Activated naive CD4-positive, alpha-beta T cell treated with anti-CD3 and anti-CD28 coated beads, Interleukin-2, amount 10 ng/mL, durations not matched to agents 7 days and 5 days (primary cell): ENCODE results near the gene CAMTA1.

Experiments used
- CTCF ChIA-PET: fragments of 350-600 bp; sonication (Branson Sonifier 250); formaldehyde crosslinking; loops from one replicate; lab custom pipeline; 2021; ENCODE audit warnings: antibody characterized with exemption; lab: Charles Lee
- DNase-seq: peaks from one replicate; pipeline ENCODE4 v3.0.0-alpha.2; 2020
- H3K27ac Mint-ChIP-seq: one replicate; pipeline ENCODE4 v1.8.0; 2021; ENCODE audit warnings: mild to moderate bottlenecking, moderate library complexity, mixed read lengths
- H3K27me3 Mint-ChIP-seq: one replicate; pipeline ENCODE4 v1.8.0; 2021; ENCODE audit warnings: mild to moderate bottlenecking, mixed read lengths
- H3K36me3 Mint-ChIP-seq: one replicate; pipeline ENCODE4 v1.8.0; 2021; ENCODE audit warnings: mixed read lengths
- H3K4me1 Mint-ChIP-seq: one replicate; pipeline ENCODE4 v1.8.0; 2021; ENCODE audit warnings: mixed read lengths
- H3K4me3 Mint-ChIP-seq: one replicate; pipeline ENCODE4 v1.8.0; 2021; ENCODE audit warnings: mild to moderate bottlenecking, moderate library complexity, mixed read lengths
- H3K9me3 Mint-ChIP-seq: one replicate; pipeline ENCODE4 v1.8.0; 2021; ENCODE audit warnings: mixed read lengths

Gene CAMTA1

GRCh38 chr1:7094086-7094485, 308.8 kb downstream of the CAMTA1 start:
- Mint-ChIP-seq H3K4me3 (no peak overlapping the region), H3K4me1 (no peaks in the 10 kb centered on the region), H3K27ac (no peak overlapping the region), H3K27me3 (peaks cover 3% of the 10 kb centered on the region), H3K9me3 (no peaks in the 10 kb centered on the region), H3K36me3 (no peaks in the 10 kb centered on the region)
- DNase-seq = no peak
- CTCF ChIA-PET = no interaction called here

DNA sequence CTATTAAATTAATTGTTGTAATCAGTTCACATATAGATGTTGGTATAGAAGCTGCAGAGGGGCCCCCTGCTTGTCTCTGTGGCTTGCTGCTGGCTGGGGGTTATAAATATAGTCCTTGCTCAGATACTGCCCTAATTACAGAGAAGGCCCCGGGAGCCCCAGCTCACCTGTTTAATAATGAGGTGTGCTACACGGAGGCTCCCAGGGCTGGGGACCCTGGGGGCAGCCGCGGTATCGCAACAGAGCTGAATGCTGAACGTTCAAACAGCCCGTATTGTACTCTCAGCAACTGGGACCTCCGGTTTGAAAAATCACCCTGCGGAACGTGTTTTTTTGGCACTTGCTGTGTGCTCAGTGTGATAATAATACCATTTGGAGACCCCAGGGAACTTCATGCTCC, 309.3 kb downstream of the CAMTA1 start:
- no peak for DNase-seq
- H3K27me3 Mint-ChIP-seq = peaks cover 3% of the 10 kb centered on the region
- H3K9me3 Mint-ChIP-seq = no peaks in the 10 kb centered on the region
- H3K4me3 Mint-ChIP-seq = no peak overlapping the region
- CTCF ChIA-PET = no interaction called here
- H3K27ac Mint-ChIP-seq = no peak overlapping the region
- no peaks in the 10 kb centered on the region for H3K36me3 Mint-ChIP-seq
- no peaks in the 10 kb centered on the region for H3K4me1 Mint-ChIP-seq

GRCh38 chr1:7095343-7095964, 310.2 kb downstream of the CAMTA1 start:
- Mint-ChIP-seq H3K4me3 (no peak overlapping the region), H3K36me3 (no peaks in the 10 kb centered on the region), H3K27me3 (no peaks in the 10 kb centered on the region), H3K4me1 (no peaks in the 10 kb centered on the region), H3K27ac (no peak overlapping the region), H3K9me3 (no peaks in the 10 kb centered on the region)
- CTCF ChIA-PET = no interaction called here
- DNase-seq = no peak

DNA sequence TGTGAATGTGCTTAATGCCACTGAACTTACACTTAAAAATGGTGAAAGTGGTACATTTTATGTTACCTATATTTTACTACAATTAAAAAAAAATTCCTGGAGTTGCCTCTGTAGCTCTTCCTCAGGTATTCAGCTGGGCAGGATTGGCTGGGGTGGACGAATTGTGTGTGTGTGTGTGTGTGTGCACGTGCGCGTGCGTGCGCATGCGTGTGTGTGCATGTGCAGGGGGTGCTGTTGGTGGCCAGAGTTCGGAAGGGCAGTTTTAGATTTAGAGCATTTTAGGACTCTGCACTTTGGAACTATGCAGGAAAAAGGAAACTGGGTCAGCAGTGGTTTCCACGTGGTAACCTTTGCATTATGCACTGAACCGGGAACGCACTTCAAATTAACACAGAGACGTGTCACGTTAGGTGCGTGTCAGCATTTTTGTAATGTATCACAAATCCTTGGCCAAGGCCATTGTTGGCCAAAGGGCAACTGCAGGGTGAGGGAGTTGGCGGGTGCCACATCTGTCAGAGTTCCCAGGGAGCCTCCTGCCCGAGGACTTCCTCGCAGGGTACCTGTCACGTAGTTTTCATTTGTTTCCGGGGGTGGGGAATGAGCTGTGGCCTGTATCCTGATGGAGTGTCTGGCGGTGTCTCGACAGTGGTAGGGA, 312.8 kb downstream of the CAMTA1 start:
- Mint-ChIP-seq H3K27me3 (no peaks in the 10 kb centered on the region), H3K9me3 (peaks cover 5% of the 10 kb centered on the region), H3K36me3 (no peaks in the 10 kb centered on the region), H3K4me3 (no peak overlapping the region), H3K4me1 (no peaks in the 10 kb centered on the region), H3K27ac (no peak overlapping the region)
- CTCF ChIA-PET = no interaction called here
- DNase-seq = no peak

GRCh38 chr1:7098641-7099040, 313.4 kb downstream of the CAMTA1 start:
- Mint-ChIP-seq H3K36me3 (no peaks in the 10 kb centered on the region), H3K4me3 (no peak overlapping the region), H3K27me3 (no peaks in the 10 kb centered on the region), H3K4me1 (no peaks in the 10 kb centered on the region), H3K27ac (no peak overlapping the region), H3K9me3 (peaks cover 5% of the 10 kb centered on the region)
- CTCF ChIA-PET = no interaction called here
- no peak for DNase-seq

DNA sequence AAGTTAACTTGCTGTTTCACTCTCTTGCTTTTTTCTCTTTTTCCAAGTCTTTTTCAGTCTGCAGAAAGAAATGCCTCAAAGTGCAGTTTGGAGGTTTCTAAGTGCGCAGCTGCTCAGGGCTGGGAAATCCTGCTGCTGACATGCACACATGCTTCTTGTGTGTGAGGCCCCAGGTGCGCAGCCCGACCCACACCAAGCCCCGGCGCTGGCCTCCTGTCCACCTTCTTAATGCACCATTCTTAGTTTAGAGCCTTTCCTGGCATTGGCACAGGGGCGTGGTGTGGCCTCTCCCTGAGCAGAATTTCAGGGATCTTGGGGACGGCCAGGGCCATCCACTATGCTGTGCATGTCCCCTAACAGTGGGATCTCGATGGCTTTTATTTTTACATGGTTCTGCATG, 315.2 kb downstream of the CAMTA1 start:
- Mint-ChIP-seq H3K27me3 (no peaks in the 10 kb centered on the region), H3K27ac (no peak overlapping the region), H3K4me3 (no peak overlapping the region), H3K4me1 (no peaks in the 10 kb centered on the region), H3K36me3 (no peaks in the 10 kb centered on the region), H3K9me3 (peaks cover 5% of the 10 kb centered on the region)
- DNase-seq = no peak
- CTCF ChIA-PET = no interaction called here

GRCh38 chr1:7101187-7101586, 315.9 kb downstream of the CAMTA1 start:
- no peaks in the 10 kb centered on the region for H3K4me1 Mint-ChIP-seq
- DNase-seq = no peak
- no peaks in the 10 kb centered on the region for H3K27me3 Mint-ChIP-seq
- CTCF ChIA-PET = no interaction called here
- peaks cover 5% of the 10 kb centered on the region for H3K9me3 Mint-ChIP-seq
- no peak overlapping the region for H3K27ac Mint-ChIP-seq
- H3K36me3 Mint-ChIP-seq = no peaks in the 10 kb centered on the region
- no peak overlapping the region for H3K4me3 Mint-ChIP-seq

DNA sequence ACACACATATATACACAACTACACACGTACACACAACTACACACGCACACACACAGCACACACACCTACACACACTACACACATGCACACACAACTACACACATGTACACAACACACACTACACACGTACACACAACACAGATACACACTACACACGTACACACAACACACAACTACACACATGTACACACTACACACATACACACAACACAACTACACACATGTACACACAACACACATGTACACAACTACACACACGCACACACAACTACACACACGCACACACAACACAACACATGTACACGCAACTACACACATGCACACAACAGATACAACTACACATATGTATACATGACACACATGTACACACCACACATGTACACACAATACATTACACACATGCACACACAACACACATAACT, 318.1 kb downstream of the CAMTA1 start:
- no peak for DNase-seq
- Mint-ChIP-seq H3K27me3 (no peaks in the 10 kb centered on the region), H3K27ac (no peak overlapping the region), H3K36me3 (no peaks in the 10 kb centered on the region), H3K9me3 (peaks cover 5% of the 10 kb centered on the region), H3K4me3 (no peak overlapping the region), H3K4me1 (no peaks in the 10 kb centered on the region)
- CTCF ChIA-PET = no interaction called here

DNA sequence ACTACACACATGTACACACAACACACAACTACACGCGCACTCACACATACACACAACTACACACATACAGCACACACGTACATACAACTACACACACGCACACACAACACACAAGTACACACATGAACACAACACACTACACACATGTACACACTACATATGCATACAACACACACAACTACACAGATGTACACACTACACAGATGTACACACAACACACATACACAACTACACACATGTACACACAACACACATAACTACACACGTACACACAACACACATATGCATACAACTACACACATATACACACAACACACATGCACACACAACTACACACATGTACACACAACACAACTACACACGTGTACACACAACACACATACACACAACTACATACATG, 318.6 kb downstream of the CAMTA1 start:
- Mint-ChIP-seq H3K9me3 (peaks cover 5% of the 10 kb centered on the region), H3K27ac (no peak overlapping the region), H3K4me1 (no peaks in the 10 kb centered on the region), H3K36me3 (no peaks in the 10 kb centered on the region), H3K27me3 (no peaks in the 10 kb centered on the region), H3K4me3 (no peak overlapping the region)
- CTCF ChIA-PET = no interaction called here
- DNase-seq = no peak

- peaks cover 5% of the 10 kb centered on the region for H3K9me3 Mint-ChIP-seq
- CTCF ChIA-PET = no interaction called here
- no peaks in the 10 kb centered on the region for H3K27me3 Mint-ChIP-seq
- no peaks in the 10 kb centered on the region for H3K4me1 Mint-ChIP-seq
- no peak overlapping the region for H3K27ac Mint-ChIP-seq
- H3K4me3 Mint-ChIP-seq = no peak overlapping the region
- no peak for DNase-seq
- no peaks in the 10 kb centered on the region for H3K36me3 Mint-ChIP-seq
Observed at GRCh38 chr1:7104339-7104738, 319.1 kb downstream of the CAMTA1 start.

- H3K27me3 Mint-ChIP-seq = no peaks in the 10 kb centered on the region
- no peak overlapping the region for H3K4me3 Mint-ChIP-seq
- CTCF ChIA-PET = no interaction called here
- H3K4me1 Mint-ChIP-seq = no peaks in the 10 kb centered on the region
- DNase-seq = no peak
- H3K36me3 Mint-ChIP-seq = no peaks in the 10 kb centered on the region
- no peak overlapping the region for H3K27ac Mint-ChIP-seq
- peaks cover 5% of the 10 kb centered on the region for H3K9me3 Mint-ChIP-seq
Observed at GRCh38 chr1:7105269-7105668, 320.0 kb downstream of the CAMTA1 start.

DNA sequence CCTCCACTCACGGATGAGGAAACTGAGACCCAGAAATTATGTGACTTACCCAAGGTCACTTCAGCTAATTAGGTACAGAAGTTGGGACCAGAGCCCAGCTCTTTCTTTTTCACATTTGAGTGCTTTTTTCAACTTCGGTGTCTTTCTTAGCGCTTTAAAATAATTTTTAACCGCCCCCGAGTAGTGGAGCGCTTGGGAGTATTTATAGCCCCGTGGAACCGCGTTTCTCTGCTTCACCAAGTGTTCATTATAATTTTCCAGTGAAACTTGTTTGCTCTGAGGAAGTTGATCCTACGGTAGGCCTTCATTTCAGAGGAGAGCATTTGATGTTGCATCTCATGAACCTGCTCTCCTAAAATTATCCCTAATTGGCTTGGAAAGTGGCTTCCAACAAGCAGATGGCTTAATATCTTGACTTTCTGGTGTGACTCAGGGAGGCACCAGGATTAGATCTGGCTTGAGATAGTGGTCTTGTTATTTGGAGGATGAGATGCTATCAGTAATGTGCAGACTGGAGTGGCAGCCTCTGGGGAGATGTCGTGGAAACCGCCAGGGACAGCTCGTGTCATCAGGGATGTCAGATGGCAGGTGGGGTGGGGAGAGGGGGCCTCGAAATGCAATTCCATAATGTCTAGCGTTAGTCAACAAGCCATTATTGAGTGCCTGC, 321.3 kb downstream of the CAMTA1 start:
- CTCF ChIA-PET = no interaction called here
- peaks cover 3% of the 10 kb centered on the region for H3K9me3 Mint-ChIP-seq
- no peak overlapping the region for H3K27ac Mint-ChIP-seq
- H3K4me3 Mint-ChIP-seq = no peak overlapping the region
- no peaks in the 10 kb centered on the region for H3K36me3 Mint-ChIP-seq
- H3K4me1 Mint-ChIP-seq = no peaks in the 10 kb centered on the region
- DNase-seq = no peak
- no peaks in the 10 kb centered on the region for H3K27me3 Mint-ChIP-seq

DNA sequence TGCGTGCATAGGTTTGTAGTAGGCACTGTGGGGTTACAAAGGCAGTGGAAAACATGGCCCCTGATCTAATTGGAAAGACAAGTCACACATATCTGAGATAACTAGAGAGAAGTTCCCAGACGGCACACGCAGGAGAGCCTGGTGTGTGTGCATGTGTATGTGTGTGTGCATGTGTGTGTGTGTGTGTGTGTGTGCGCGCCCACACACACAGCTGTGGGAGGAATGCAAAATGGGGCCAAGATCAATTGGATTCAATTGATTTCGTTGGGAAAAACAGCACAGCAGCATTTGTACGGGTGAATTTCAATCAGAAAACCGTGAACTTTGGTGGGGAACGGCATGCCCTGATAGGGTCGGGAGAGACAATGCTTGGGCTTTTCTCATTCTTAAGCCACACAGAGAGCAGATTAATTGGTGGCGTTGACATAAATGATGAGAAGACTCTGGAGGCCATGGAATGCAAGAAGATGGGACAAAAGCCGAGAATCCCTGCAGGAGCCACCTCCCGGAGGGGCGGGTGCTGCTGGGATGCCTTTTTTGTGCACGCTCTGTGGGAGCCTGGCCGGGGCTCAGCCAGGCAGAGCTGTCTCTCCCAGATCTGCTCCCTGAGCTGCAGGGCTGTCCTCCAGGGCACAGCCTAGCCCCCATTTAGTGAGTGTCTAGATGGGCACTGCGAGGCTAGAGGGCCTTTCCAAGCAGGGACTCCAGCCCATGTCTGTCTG, 322.0 kb downstream of the CAMTA1 start:
- no peaks in the 10 kb centered on the region for H3K27me3 Mint-ChIP-seq
- no peaks in the 10 kb centered on the region for H3K36me3 Mint-ChIP-seq
- H3K4me1 Mint-ChIP-seq = no peaks in the 10 kb centered on the region
- no peak overlapping the region for H3K4me3 Mint-ChIP-seq
- CTCF ChIA-PET = no interaction called here
- DNase-seq = no peak
- no peak overlapping the region for H3K27ac Mint-ChIP-seq
- H3K9me3 Mint-ChIP-seq = no peaks in the 10 kb centered on the region

DNA sequence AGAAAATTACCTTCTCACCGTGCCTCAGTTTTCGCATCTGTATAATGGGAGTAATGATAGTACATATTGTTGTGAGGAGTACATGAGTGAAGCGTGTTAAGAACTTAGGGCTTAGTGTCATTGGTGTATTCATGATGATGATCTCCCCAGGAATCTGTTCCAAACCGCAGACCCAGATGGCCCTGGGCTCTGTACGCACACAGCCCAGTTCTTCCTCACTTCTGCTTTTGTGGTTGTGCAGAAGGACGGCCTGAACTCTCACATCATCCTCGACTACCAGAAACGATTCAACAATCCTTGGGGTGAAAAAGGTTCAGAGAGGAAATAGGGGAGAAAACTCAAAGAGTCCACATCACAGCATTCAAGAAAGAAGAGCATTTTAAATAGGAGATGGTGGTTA, 323.0 kb downstream of the CAMTA1 start:
- Mint-ChIP-seq H3K9me3 (no peaks in the 10 kb centered on the region), H3K27ac (peak overlapping the region; percentile 0), H3K27me3 (peaks cover 2% of the 10 kb centered on the region), H3K4me1 (no peaks in the 10 kb centered on the region), H3K36me3 (no peaks in the 10 kb centered on the region), H3K4me3 (no peak overlapping the region)
- no peak for DNase-seq
- CTCF ChIA-PET = no interaction called here
